PC-9 (cell line): ENCODE measurements around the gene PPP1R27. TPM values are rescaled to one million over a fixed set of nuclear protein-coding genes. Genes with fewer than 3 reads are reported as not detected.

Experiments used
- BruUV-seq: library from RNA; stranded (reverse); fragments of 400-500 nt; replicated peaks from 2 replicates; lab custom pipeline; 2021; lab: Mats Ljungman, UMichigan
- CTCF ChIA-PET: fragments of 300-600 bp; sonication (Branson Sonifier 250); formaldehyde crosslinking; loops from one replicate; lab custom pipeline; 2022; ENCODE audit warnings: antibody characterized with exemption; lab: Charles Lee
- POLR2A ChIA-PET: fragments of 300-600 bp; sonication (Branson Sonifier 250); formaldehyde crosslinking; loops from one replicate; lab custom pipeline; 2022; ENCODE audit warnings: antibody characterized with exemption; ENCODE audit not compliant: unreplicated experiment; lab: Charles Lee
- DNase-seq, 2 experiments: peaks; one replicate each; pipeline versions ENCODE4 v3.0.0 to v3.0.0-alpha.2; 2015 to 2022; ENCODE audit warnings: mixed read lengths in 1 of 2
- H2AFZ ChIP-seq: fragments of 200-600 bp; sonication (generic); 2 replicates; pipeline ENCODE4 v1.8.1; 2017; ENCODE audit warnings: antibody characterized with exemption
- H3F3A ChIP-seq: fragments of 200-600 bp; sonication (generic); 2 replicates; pipeline ENCODE4 v1.8.1; 2017; ENCODE audit warnings: antibody characterized with exemption, mild to moderate bottlenecking, low read depth; ENCODE audit not compliant: insufficient read depth
- H3K27ac ChIP-seq: fragments of 200-600 bp; sonication (generic); 2 replicates; pipeline ENCODE4 v1.6.1; 2016; ENCODE audit warnings: mixed run types
- H3K27me3 ChIP-seq: fragments of 200-600 bp; sonication (generic); 2 replicates; pipeline ENCODE4 v1.6.1; 2016; ENCODE audit warnings: low read depth, mixed run types; ENCODE audit not compliant: insufficient read depth
- H3K36me3 ChIP-seq: fragments of 200-600 bp; sonication (generic); 2 replicates; pipeline ENCODE4 v1.6.1; 2016; ENCODE audit warnings: low read depth, mixed run types
- H3K4me1 ChIP-seq: fragments of 200-600 bp; sonication (generic); replicated peaks from 2 replicates; pipeline ENCODE4 v1.6.1; 2016; ENCODE audit warnings: mixed run types; ENCODE audit not compliant: insufficient read depth
- H3K4me2 ChIP-seq: fragments of 200-600 bp; sonication (generic); 2 replicates; pipeline ENCODE4 v1.6.1; 2017; ENCODE audit warnings: mixed run types
- H3K4me3 ChIP-seq: fragments of 200-600 bp; sonication (generic); 2 replicates; pipeline ENCODE4 v1.6.1; 2016; ENCODE audit warnings: mixed run types
- H3K79me2 ChIP-seq: fragments of 200-600 bp; sonication (generic); 2 replicates; pipeline ENCODE4 v1.6.1; 2017; ENCODE audit warnings: low read depth, mixed run types
- H3K9me2 ChIP-seq: fragments of 200-600 bp; sonication (generic); 2 replicates; pipeline ENCODE4 v1.8.1; 2017; ENCODE audit warnings: mild to moderate bottlenecking; ENCODE audit not compliant: insufficient read depth
- H3K9me3 ChIP-seq: fragments of 200-600 bp; sonication (generic); 2 replicates; pipeline ENCODE4 v1.8.1; 2016; ENCODE audit warnings: low read depth; ENCODE audit not compliant: insufficient read depth
- H4K20me1 ChIP-seq: fragments of 200-600 bp; sonication (generic); 2 replicates; pipeline ENCODE4 v1.8.1; 2017; ENCODE audit not compliant: insufficient read depth
- EZH2 ChIP-seq: fragments of 200-600 bp; sonication (generic); IDR thresholded peaks from 2 replicates; pipeline ENCODE4 v1.8.0; 2017; ENCODE audit warnings: antibody characterized with exemption, low read depth
- intact Hi-C: fragments of 100-400 bp; cut with micrococcal nuclease; formaldehyde crosslinking; loops from one replicate; pipeline ENCODE4 v1.10.0; 2022; ENCODE audit not compliant: unreplicated experiment
- total RNA-seq: library from RNA; stranded (reverse); gene quantifications from 2 replicates; pipeline ENCODE4 v1.2.3, GENCODE V29; 2021
- TF ChIP-seq, protein P1 (sequence below): fragments of 200-600 bp; sonication (generic); conservative IDR thresholded peaks from 2 replicates; pipeline ENCODE4 v1.6.1; 2017; ENCODE audit warnings: mixed run types, antibody characterized with exemption, mild to moderate bottlenecking, moderate library complexity

The PPP1R27 gene
- total RNA-seq, 1 experiment from 2014 or later = not detected

DNA sequence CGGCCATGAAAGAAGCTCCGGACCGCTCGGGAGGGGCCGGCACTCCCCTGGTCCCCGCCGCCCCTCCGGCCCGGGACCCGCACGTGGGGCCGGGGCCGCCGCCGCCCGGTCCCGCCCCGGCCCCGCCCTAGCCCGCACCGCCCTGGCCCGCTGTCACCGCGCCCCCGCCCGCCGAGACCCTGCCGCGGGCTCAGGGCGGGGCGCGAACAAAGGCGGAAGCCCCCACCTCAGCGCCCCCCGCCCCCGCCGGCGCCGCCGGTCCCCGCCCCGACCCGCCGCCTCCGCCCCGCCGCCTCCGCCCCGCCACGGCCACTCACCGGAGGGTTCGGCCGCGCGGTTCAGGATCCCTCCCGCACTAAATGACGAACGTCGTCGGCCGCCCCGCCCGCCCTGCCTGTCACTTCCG lies 36.1 kb upstream of the PPP1R27 start, which contains the start of gene ARHGDIA:
Gene ARHGDIA, minus strand, starts transcription at position 357 of the 406 bp plus-strand sequence. CDS start 1,407 bp downstream, outside the sequence.
- ChIA-PET CTCF (no interaction called here), POLR2A (interaction anchor here (0.5 kb wide), 1 partner anchor 511 kb away, joined by 11 read pairs; no protein-coding TSS in a partner anchor)
- H2AFZ ChIP-seq = peak within 1 kb of the TSS; percentile 77
- no peaks in the 10 kb centered on the region for H3K9me3 ChIP-seq
- 0 out of 2 replicates have a peak, but pooled peaks cover 14% of the 10 kb centered on the region for H3K4me1 ChIP-seq
- H3K36me3 ChIP-seq = no peaks in the 10 kb centered on the region
- H3K27ac ChIP-seq = peak within 1 kb of the TSS; percentile 87
- H3K79me2 ChIP-seq = peaks cover 29% of the 10 kb centered on the region
- no peak for DNase-seq
- no peaks in the 10 kb centered on the region for H3K9me2 ChIP-seq
- TF ChIP-seq EZH2 = no peak
- TF ChIP-seq, protein P1, sequence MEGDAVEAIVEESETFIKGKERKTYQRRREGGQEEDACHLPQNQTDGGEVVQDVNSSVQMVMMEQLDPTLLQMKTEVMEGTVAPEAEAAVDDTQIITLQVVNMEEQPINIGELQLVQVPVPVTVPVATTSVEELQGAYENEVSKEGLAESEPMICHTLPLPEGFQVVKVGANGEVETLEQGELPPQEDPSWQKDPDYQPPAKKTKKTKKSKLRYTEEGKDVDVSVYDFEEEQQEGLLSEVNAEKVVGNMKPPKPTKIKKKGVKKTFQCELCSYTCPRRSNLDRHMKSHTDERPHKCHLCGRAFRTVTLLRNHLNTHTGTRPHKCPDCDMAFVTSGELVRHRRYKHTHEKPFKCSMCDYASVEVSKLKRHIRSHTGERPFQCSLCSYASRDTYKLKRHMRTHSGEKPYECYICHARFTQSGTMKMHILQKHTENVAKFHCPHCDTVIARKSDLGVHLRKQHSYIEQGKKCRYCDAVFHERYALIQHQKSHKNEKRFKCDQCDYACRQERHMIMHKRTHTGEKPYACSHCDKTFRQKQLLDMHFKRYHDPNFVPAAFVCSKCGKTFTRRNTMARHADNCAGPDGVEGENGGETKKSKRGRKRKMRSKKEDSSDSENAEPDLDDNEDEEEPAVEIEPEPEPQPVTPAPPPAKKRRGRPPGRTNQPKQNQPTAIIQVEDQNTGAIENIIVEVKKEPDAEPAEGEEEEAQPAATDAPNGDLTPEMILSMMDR = no peak
- H4K20me1 ChIP-seq = peaks cover 17% of the 10 kb centered on the region
- no TSS peak for BruUV-seq
- peaks cover 59% of the 10 kb centered on the region for H3F3A ChIP-seq
- intact Hi-C loops = loop anchor here (2.0 kb wide), 1 partner anchor 152 kb away; the partner anchor contains the start of genes CENPX and LRRC45
- H3K4me3 ChIP-seq = peak within 1 kb of the TSS; percentile 88
- no peaks in the 10 kb centered on the region for H3K27me3 ChIP-seq
- H3K4me2 ChIP-seq = peak within 1 kb of the TSS; percentile 95

GRCh38 chr17:81870131-81870980 lies 35.5 kb upstream of the PPP1R27 start:
- Histone ChIP-seq H3K4me2 (peak overlapping the region; percentile 80), H3K4me1 (0 out of 2 replicates have a peak, but pooled peaks cover 14% of the 10 kb centered on the region), H4K20me1 (peaks cover 19% of the 10 kb centered on the region), H3K27me3 (no peaks in the 10 kb centered on the region), H3K4me3 (peak overlapping the region; percentile 67), H3F3A (peaks cover 65% of the 10 kb centered on the region), H3K9me3 (no peaks in the 10 kb centered on the region), H3K9me2 (no peaks in the 10 kb centered on the region), H3K27ac (peak overlapping the region; percentile 59), H2AFZ (no peak overlapping the region), H3K79me2 (peaks cover 29% of the 10 kb centered on the region), H3K36me3 (no peaks in the 10 kb centered on the region)
- intact Hi-C loops = loop anchor here (2.0 kb wide), 1 partner anchor 152 kb away; the partner anchor contains the start of genes CENPX and LRRC45
- ChIA-PET POLR2A (interaction anchor here (0.5 to 0.6 kb wide), 2 partner anchors 14 to 510 kb away, joined by 11 to 12 read pairs; no protein-coding TSS in a partner anchor), CTCF (interaction anchor here (0.8 kb wide), 1 partner anchor 59 kb away, joined by 3 read pairs; no protein-coding TSS in a partner anchor)
- peak in 1 of 2 experiments; percentile 46 for DNase-seq
- TF ChIP-seq EZH2 = no peak
- TF ChIP-seq, protein P1 = no peak
- no TSS peak for BruUV-seq
